HCT116 (cell line): ENCODE results near the gene CDNF. TPM values are rescaled to one million over a fixed set of nuclear protein-coding genes. Genes with fewer than 3 reads are reported as not detected.

Source experiments
- ATAC-seq: fragments of 200-7000 bp; cut with Tn5 transposase; 2 replicates; pipeline ENCODE4 v1.9.1; 2020; ENCODE audit warnings: mild to moderate bottlenecking, moderate library complexity
- BruUV-seq: library from RNA; stranded (reverse); fragments of 400-500 nt; replicated peaks from 2 replicates; lab custom pipeline; 2021; lab: Mats Ljungman, UMichigan
- CTCF ChIA-PET: fragments of 300-600 bp; sonication (Branson Sonifier 250); formaldehyde crosslinking; loops from one replicate; lab custom pipeline; 2021; ENCODE audit warnings: antibody characterized with exemption; lab: Charles Lee
- POLR2A ChIA-PET: fragments of 300-600, 350-600 bp; sonication (Branson Sonifier 250); formaldehyde crosslinking; loops from one replicate; lab custom pipeline; 2021; ENCODE audit warnings: antibody characterized with exemption; lab: Charles Lee
- RAD21 ChIA-PET, 2 experiments: fragments of 300-600 bp; sonication (Branson Sonifier 250); formaldehyde crosslinking; loops; one replicate each; lab custom pipeline; 2023; ENCODE audit warnings: low total read pairs in 2 of 2; ENCODE audit not compliant: uncharacterized antibody in 2 of 2, unreplicated experiment in 2 of 2, low non-redundant PET in 1 of 2; lab: Charles Lee
- DNase-seq: peaks from one replicate; pipeline ENCODE4 v3.0.0-alpha.2; 2010; ENCODE audit warnings: low read depth, low spot score
- H2AFZ ChIP-seq: fragments of 200-600 bp; shearing (Covaris generic), sonication (generic); 2 replicates; pipeline ENCODE4 v1.6.1; 2017; ENCODE audit warnings: low read depth, mixed run types, mixed read lengths, antibody characterized with exemption, low read length; ENCODE audit not compliant: poor library complexity, severe bottlenecking
- H3K27ac ChIP-seq: 2 replicates; pipeline ENCODE4 v1.5.1; 2012; ENCODE audit warnings: low read depth, low read length
- H3K27me3 ChIP-seq: fragments of 200-600 bp; sonication (generic); 2 replicates; pipeline ENCODE4 v1.6.1; 2016; ENCODE audit warnings: mixed run types, low read length, mixed read lengths; ENCODE audit not compliant: insufficient read depth
- H3K36me3 ChIP-seq, 2 experiments: fragments of 200-500 bp in 1 of 2; fragments of 200-600 bp in 1 of 2; sonication (Bioruptor generic) in 1 of 2; sonication (generic) in 1 of 2; 2 replicates each; pipeline versions ENCODE4 v1.5.1 to v1.6.1; 2014 to 2016; ENCODE audit warnings: low read length in 2 of 2, inconsistent platforms in 1 of 2, mixed read lengths in 1 of 2, mixed run types in 1 of 2; ENCODE audit not compliant: insufficient read depth in 2 of 2, control insufficient read depth in 1 of 2
- H3K4me1 ChIP-seq, 2 experiments: fragments of 200-600 bp in 1 of 2; sonication (generic) in 1 of 2; 2 replicates each; pipeline versions ENCODE4 v1.5.1 to v1.6.1; 2012 to 2017; ENCODE audit warnings: low read length in 2 of 2, inconsistent platforms in 1 of 2, mild to moderate bottlenecking in 1 of 2, mixed read lengths in 1 of 2, mixed run types in 1 of 2, moderate library complexity in 1 of 2; ENCODE audit not compliant: insufficient read depth in 2 of 2, control insufficient read depth in 1 of 2
- H3K4me2 ChIP-seq: fragments of 200-600 bp; sonication (generic); 2 replicates; pipeline ENCODE4 v1.6.1; 2017; ENCODE audit warnings: mixed run types, low read length, mixed read lengths
- H3K4me3 ChIP-seq, 2 experiments: fragments of 200-600 bp in 1 of 2; sonication (generic) in 1 of 2; replicated peaks in 1 of 2; 2 replicates each; pipeline ENCODE4 v1.5.1; 2011 to 2016; ENCODE audit warnings: low read length in 2 of 2, control low read depth in 1 of 2, low read depth in 1 of 2, mild to moderate bottlenecking in 1 of 2, mixed read lengths in 1 of 2, mixed run types in 1 of 2
- H3K79me2 ChIP-seq: fragments of 200-600 bp; sonication (generic); 2 replicates; pipeline ENCODE4 v1.6.1; 2017; ENCODE audit warnings: mild to moderate bottlenecking, mixed run types, low read length, moderate library complexity, mixed read lengths; ENCODE audit not compliant: insufficient read depth
- H3K9ac ChIP-seq: fragments of 200-600 bp; sonication (generic); 2 replicates; pipeline ENCODE4 v1.6.1; 2016; ENCODE audit warnings: low read length, mixed read lengths
- H3K9me2 ChIP-seq: fragments of 200-600 bp; sonication (generic), shearing (Covaris generic); 2 replicates; pipeline ENCODE4 v1.6.1; 2017; ENCODE audit warnings: mixed run types, mild to moderate bottlenecking, moderate library complexity; ENCODE audit not compliant: insufficient read depth
- H3K9me3 ChIP-seq, 2 experiments: fragments of 200-500 bp in 1 of 2; fragments of 200-600 bp in 1 of 2; sonication (Bioruptor generic) in 1 of 2; sonication (generic) in 1 of 2; 2 replicates each; pipeline ENCODE4 v1.6.1; 2014 to 2017; ENCODE audit warnings: low read length in 2 of 2, mixed read lengths in 2 of 2, inconsistent platforms in 1 of 2, low read depth in 1 of 2, mild to moderate bottlenecking in 1 of 2, mixed run types in 1 of 2, moderate library complexity in 1 of 2; ENCODE audit not compliant: control insufficient read depth in 1 of 2, insufficient read depth in 1 of 2
- H4K20me1 ChIP-seq: fragments of 200-600 bp; sonication (generic), shearing (Covaris generic); 2 replicates; pipeline ENCODE4 v1.6.1; 2017; ENCODE audit warnings: mixed run types, mild to moderate bottlenecking, moderate library complexity; ENCODE audit not compliant: insufficient read depth
- EZH2 ChIP-seq: fragments of 200-600 bp; sonication (generic); IDR thresholded peaks from 2 replicates; pipeline ENCODE4 v1.6.1; 2017; ENCODE audit warnings: antibody characterized with exemption, mixed run types
- EZH2phosphoT487 ChIP-seq: fragments of 200-600 bp; IDR thresholded peaks from 2 replicates; pipeline ENCODE4 v1.6.1; 2018; ENCODE audit warnings: antibody characterized with exemption, borderline replicate concordance
- JUND ChIP-seq: IDR thresholded peaks from 2 replicates; pipeline ENCODE4 v1.6.1; 2012
- POLR2A ChIP-seq: IDR thresholded peaks from 2 replicates; pipeline ENCODE4 v1.7.0; 2011; ENCODE audit warnings: borderline replicate concordance; ENCODE audit not compliant: insufficient read depth, insufficient read length; ENCODE audit errors: extremely low read depth
- YY1 ChIP-seq: IDR thresholded peaks from 2 replicates; pipeline ENCODE4 v1.6.1; 2011; ENCODE audit warnings: low read length, low read depth, moderate library complexity, mild to moderate bottlenecking; ENCODE audit not compliant: insufficient replicate concordance; ENCODE audit errors: extremely low read depth
- ZNF274 ChIP-seq: fragments of 200-500 bp; sonication (Bioruptor generic); IDR thresholded peaks from 2 replicates; pipeline ENCODE4 v1.6.1; 2014; ENCODE audit warnings: mild to moderate bottlenecking, low read depth, low read length, inconsistent platforms
- intact Hi-C: fragments of 100-400 bp; cut with micrococcal nuclease; formaldehyde crosslinking; loops from 2 replicates; pipeline ENCODE4 v1.10.0; 2022
- total RNA-seq: library from RNA; stranded (reverse); gene quantifications from one replicate; pipeline ENCODE4 v1.2.1, GENCODE V29; 2021; ENCODE audit not compliant: unreplicated experiment
- TF ChIP-seq, protein P1 (sequence below): IDR thresholded peaks from 2 replicates; pipeline ENCODE4 v1.6.1; 2012
- TF ChIP-seq, protein P2 (sequence below), 3 experiments: fragments of 200-600 bp in 1 of 3; sonication (generic) in 1 of 3; IDR thresholded peaks in 2 of 3; conservative IDR thresholded peaks in 1 of 3; 2 replicates each; pipeline ENCODE4 v1.5.1; 2012 to 2017; ENCODE audit warnings: low read depth in 2 of 3, low read length in 2 of 3, antibody characterized with exemption in 1 of 3, borderline replicate concordance in 1 of 3, control low read depth in 1 of 3, mild to moderate bottlenecking in 1 of 3, mixed read lengths in 1 of 3, mixed run types in 1 of 3, moderate library complexity in 1 of 3; ENCODE audit not compliant: insufficient read depth in 1 of 3

The CDNF gene
- total RNA-seq, 1 experiment from 2014 or later, result 1.1 TPM

DNA sequence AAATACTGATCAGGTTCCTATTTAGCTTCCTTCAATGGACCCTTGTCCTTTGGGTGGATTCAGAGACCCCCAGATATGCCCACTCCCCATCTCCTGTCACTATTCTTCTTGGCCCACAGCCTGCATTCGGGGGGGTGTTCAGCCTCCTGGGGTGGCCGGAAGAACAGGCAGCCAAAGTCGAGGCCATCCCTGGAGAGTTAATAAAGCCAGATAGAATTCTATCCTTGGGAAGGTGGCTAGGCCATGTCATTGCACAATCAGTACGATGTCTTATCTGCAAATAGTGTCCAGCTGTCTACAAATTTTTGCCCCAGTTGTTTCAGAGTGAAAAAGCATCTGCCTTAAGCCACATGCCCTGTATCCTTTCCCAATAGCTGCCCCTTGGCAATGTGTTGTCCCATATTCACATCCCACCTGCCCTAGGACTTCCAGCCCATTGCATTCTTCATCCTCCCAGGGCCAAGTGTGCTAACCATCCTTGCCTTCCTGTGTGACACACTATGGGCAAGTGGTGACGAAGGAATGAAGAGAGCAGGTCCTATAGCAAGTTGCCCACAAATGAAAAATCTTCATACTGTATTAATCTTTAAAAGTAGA is 53.3 kb downstream of the CDNF start:
- ChIA-PET POLR2A (no interaction called here), CTCF (no interaction called here), RAD21 (no interaction called here)
- peaks cover 3 to 4% of the 10 kb centered on the region in 2 experiments; a peak in 1 of 4 replicates for H3K9me3 ChIP-seq
- no peaks in the 10 kb centered on the region for H3K27me3 ChIP-seq
- H3K79me2 ChIP-seq, result no peaks in the 10 kb centered on the region
- H3K4me3 ChIP-seq, result no peak overlapping the region
- intact Hi-C loops, result no loop called here
- H3K36me3 ChIP-seq, result no peaks in the 10 kb centered on the region
- H3K4me2 ChIP-seq, result no peak overlapping the region
- DNase-seq (no peak), ATAC-seq (no peak)
- H4K20me1 ChIP-seq, result no peaks in the 10 kb centered on the region
- TF ChIP-seq, protein P1, sequence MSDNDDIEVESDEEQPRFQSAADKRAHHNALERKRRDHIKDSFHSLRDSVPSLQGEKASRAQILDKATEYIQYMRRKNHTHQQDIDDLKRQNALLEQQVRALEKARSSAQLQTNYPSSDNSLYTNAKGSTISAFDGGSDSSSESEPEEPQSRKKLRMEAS, result no peak
- TF ChIP-seq, protein P2, sequence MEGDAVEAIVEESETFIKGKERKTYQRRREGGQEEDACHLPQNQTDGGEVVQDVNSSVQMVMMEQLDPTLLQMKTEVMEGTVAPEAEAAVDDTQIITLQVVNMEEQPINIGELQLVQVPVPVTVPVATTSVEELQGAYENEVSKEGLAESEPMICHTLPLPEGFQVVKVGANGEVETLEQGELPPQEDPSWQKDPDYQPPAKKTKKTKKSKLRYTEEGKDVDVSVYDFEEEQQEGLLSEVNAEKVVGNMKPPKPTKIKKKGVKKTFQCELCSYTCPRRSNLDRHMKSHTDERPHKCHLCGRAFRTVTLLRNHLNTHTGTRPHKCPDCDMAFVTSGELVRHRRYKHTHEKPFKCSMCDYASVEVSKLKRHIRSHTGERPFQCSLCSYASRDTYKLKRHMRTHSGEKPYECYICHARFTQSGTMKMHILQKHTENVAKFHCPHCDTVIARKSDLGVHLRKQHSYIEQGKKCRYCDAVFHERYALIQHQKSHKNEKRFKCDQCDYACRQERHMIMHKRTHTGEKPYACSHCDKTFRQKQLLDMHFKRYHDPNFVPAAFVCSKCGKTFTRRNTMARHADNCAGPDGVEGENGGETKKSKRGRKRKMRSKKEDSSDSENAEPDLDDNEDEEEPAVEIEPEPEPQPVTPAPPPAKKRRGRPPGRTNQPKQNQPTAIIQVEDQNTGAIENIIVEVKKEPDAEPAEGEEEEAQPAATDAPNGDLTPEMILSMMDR (IDR thresholded peaks at IDR 0.05 in 2 of 3, conservative IDR thresholded peaks at IDR 0.05 in 1 of 3; ENCODE audit: borderline replicate concordance in 1 of 3, insufficient read depth in 1 of 3, low read depth in 2 of 3, low read length in 2 of 3), result no peak
- TF ChIP-seq JUND (no peak), EZH2 (no peak), YY1 (no peak), ZNF274 (no peak), POLR2A (no peak), EZH2phosphoT487 (no peak)
- H3K9ac ChIP-seq, result no peak overlapping the region
- H2AFZ ChIP-seq, result no peak overlapping the region
- no peaks in the 10 kb centered on the region for H3K9me2 ChIP-seq
- peaks cover 0 to 21% of the 10 kb centered on the region in 2 experiments; a peak in 2 of 4 replicates for H3K4me1 ChIP-seq
- no TSS peak for BruUV-seq
- H3K27ac ChIP-seq, result no peak overlapping the region
